Measurements from ENCODE around the gene PIK3R2.
A peak's percentile ranks its signal among the peaks of the same experiment; 100 is the strongest.

PIK3R2 gene

DNA sequence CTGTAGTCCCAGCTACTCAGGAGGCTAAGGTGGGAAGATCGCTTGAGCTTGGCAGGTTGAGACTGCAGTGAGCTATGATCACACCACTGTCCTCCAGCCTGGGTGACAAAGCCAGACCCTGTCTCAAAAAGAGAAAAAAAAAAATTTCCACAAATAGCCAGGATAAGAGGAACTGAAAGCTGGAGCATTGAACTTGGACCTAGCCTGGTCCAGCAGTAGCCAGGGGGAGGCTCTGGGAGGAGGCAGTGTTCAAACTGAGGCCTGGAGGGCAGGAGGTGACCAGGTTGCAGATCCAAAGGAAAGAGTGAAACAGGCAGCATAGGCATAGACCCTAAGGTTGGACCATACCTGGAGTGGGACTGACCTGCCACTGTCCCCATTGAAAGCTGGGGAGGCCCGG lies 26.9 kb upstream of the PIK3R2 start:
- DNase-seq: no peak

DNA sequence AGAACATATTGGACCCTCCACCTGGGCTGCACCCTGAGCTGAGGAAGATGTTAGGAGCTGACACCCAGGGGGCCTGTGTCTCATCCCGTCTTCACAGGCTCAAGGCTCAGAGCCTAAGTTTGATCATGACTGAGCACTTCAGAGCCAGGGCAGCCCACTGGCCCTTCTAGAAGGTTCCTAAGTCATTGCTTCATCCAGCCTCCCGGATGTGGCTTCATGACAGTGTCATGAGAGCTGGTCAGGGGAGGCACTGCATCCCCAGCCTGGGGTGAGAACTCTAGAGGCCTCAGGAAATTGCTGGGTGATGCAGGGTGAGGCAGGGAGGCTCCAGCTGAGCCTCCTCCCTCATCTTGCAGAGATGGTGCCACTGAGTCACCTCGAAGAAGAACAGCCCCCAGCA lies 24.9 kb upstream of the PIK3R2 start:
- DNase-seq: no peak

DNA sequence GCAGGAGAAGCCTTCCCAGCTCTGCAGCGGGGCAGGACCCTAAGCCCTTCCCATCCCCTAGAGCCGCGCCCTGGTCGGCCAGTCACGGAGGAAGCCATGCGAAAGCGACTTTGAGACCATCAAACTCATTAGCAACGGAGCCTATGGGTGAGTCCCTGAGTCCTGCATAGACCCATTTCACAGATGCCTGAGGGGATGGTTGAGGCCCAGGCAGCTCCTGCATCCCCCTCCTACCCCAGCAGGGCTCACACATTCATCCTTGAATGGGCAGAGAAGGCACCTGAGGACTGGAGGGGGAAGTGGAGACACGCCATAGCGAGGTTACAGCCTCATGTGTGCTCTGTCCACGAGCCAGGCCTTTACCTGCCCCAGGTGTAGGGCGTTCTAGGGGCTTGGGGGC lies 24.2 kb upstream of the PIK3R2 start:
- no peak for DNase-seq

DNA sequence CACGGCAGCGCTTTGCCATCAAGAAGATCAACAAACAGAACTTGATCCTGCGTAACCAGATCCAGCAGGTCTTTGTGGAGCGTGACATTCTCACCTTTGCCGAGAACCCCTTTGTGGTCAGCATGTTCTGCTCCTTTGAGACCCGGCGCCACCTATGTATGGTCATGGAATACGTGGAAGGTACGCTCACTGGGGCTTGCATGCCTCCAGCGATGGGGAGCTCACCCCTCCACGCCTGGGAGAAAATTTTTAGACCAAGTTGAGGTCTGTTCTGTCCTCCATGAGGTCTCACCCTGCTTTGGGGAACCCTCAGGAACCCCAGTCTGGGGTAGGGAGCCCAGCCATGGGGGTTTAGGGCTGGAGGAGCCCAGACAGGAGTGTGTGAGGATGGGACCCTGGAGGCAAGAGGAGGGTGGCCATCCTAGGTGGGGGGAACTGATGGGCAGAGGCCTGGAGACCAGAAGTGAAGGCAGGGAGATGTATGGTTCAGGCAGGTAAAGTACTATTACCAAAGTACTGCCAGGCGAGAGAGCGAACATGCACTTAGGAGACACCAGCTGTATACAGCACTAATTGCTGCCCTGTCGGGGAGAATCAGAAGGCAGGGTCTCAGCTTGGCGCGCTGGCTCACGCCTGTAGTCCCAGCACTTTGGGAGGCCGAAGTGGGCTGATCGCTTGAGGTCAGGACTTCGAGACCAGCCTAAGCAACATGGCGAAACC lies 22.3 kb upstream of the PIK3R2 start:
- no peak for DNase-seq

DNA sequence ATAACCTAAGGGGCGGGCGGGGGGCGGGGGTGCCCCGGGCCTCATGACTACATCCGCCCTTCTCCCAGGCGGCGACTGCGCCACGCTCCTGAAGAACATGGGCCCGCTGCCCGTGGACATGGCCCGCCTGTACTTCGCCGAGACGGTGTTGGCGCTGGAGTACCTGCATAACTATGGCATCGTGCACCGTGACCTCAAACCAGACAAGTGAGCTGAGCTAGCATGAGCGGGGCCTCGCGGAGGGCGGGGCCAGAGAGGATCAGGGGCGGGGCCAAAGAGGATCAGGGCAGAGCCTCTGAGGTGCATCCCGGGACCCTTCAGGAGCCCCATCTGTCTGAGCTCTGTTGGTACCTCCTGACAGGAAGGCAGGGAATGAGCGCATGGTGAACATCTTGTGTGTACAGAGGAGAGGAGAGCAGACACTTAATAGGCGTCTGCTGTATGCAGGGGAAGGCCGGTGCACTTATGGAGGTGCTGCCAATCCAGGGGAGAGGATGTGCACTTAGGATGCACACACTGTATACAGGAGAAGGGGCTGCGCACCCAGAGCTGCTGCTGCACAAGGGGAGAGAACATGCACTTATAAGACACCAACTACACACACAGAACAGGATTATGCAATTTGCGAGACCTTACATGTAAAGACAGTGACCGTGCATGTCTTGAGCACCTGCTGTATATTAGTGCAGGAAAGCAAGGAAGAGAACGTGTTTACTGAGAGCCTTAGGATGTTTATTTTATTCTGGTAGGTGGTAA lies 20.9 kb upstream of the PIK3R2 start:
- DNase-seq: no peak

DNA sequence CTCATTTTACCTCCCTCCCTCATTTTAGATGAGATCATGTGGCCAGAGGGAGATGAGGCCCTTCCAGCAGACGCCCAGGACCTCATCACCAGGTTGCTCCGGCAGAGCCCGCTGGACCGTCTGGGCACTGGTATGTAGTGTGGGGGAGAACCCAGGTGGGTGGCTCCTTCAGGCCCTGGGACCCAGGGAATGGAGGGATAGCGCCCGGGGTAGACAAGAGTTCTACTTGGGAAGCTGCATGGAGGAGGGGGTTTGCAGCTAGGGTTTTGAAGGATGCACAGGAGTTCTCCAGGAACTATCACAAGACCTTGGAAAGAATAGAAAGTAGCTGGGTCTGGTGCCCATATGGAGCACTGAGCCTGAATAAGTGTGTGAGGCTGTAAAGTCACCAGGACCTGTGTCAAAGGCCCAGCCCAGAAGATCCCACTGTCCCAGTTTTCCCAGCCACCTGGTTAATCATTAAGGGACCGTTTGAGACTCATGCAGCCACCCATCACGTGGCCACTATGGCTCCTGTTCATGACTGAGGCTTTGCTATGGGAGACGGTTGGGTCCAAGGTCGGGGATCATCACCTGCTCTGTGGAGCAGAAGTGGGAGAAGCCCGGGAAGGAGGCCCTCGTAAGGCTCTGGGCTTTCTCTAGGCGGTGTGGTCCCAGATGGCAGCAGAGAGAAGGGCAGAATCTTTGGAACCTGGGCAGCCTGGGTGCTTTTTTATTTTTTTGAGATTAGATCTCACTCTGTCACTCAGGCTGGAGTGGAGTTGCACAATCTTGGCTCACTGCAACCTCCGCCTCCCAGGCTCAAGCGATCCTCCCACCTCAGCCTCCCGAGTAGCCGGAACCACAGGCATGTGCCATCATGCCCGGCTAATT lies 17.0 kb upstream of the PIK3R2 start:
- DNase-seq: no peak

DNA sequence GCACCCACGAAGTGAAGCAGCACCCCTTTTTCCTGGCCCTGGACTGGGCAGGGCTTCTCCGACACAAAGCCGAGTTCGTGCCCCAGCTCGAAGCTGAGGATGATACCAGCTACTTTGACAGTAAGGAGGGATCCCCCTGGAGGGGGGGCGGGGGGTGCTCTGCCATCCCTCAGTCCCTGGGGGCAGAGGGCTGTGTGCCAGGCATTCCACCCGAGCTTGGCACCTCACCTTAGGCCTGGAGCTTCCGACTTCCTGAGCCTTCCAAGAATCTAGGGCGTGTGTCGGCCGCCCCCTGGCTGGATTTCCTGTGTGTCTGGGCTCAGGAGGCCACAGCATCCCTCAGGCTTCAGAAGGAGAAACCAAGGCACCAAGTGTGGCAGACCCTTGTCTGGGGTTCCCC lies 15.7 kb upstream of the PIK3R2 start:
- no peak for DNase-seq

DNA sequence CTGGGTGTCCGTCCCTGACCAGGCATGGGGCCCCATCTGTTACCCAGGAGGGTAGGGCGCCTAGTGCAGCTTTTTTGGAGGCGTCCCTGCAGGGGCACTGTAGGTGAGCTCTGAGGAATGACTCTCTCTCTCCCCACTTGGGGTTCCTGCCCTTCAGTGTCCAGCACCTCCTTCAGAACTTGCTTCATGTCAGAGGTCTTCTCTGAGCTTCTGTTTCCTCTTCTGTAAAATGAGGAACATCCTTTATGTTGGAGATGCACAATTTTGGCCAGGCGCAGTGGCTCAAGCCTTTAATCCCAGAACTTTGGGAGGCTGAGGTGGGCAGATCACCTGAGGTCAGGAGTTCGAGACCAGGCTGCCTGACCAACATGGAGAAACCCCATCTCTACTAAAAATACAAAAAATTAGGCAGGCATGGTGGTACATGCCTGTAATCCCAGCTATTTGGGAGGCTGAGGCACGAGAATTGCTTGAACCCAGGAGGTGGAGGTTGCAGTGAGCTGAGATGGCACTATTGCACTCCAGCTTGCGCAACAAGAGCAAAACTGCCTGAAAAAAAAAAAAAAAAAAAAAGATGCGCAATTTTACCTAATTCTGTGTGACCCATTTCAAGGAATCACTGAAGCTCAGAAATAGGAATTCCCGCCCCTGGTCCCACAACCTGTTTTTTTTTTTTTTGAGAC lies 15.2 kb upstream of the PIK3R2 start:
- no peak for DNase-seq

DNA sequence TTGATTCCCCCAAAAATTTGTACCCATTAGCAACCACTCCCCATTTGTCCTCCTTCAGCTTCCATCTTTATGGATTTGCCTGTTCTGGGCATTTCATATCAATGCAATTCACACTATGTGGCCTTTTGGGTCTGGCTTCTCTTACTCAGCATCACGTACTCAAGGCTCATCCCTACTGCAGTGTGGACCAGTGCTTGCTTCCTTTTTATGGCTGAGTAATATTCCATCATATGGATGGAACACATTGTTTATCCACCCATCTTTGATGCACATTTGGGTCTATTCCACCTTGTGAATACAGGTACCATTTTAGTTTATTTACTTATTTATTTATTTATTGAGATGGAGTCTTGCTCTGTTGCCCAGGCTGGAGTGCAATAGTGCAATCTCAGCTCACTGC lies 12.5 kb upstream of the PIK3R2 start:
- no peak for DNase-seq

DNA sequence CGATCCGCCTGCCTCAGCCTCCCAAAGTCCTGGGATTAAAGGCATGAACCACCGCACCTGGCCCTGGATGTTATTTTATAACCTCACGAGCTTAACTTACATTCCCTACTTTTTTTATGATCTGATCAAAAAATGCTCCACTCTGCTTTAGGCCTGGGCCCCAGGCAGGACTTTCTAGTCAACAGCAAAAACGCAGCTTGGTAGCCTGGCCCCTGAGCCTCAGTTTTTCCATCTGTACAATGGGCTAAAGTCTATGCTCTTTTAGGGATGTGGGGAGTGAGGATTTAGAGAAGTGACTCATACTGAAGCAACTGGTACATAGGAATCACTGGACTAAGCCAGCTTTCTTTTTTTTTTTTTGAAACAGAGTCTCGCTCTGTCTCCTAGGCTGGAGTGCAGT lies 11.9 kb upstream of the PIK3R2 start:
- DNase-seq: no peak

DNA sequence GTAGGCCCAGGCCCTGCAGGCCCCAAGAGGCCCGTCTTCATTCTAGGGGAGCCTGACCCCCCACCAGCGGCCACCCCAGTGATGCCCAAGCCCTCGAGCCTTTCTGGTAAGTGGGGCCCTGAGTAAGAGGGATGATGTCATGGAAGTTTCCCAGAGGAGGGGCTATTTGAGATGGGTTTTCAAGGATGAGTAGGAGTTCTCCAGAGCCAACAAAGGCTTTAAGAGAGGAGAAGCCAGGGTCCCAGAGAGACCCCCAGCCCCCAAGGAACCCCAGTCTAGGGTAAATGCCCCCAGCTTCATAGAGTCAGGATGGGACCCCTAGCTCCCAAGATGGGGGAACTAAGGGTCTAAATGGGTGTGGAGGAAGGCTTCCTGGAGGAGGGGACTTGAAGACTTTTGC lies 9.1 kb upstream of the PIK3R2 start:
- DNase-seq: no peak

DNA sequence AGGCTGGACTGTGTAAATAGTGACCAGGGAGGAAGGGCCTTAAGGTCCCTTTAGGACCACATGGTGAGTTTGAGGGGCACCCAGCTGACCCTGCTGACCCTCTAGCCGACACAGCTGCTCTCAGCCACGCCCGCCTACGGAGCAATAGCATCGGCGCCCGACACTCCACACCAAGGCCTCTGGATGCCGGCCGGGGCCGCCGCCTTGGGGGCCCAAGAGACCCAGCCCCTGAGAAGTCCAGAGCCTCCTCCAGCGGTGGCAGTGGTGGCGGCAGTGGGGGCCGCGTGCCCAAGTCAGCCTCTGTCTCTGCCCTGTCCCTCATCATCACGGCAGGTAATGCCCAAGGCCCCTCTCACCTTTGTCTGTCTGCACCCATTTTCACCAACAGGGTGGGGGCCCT lies 8.6 kb upstream of the PIK3R2 start:
- DNase-seq: no peak

DNA sequence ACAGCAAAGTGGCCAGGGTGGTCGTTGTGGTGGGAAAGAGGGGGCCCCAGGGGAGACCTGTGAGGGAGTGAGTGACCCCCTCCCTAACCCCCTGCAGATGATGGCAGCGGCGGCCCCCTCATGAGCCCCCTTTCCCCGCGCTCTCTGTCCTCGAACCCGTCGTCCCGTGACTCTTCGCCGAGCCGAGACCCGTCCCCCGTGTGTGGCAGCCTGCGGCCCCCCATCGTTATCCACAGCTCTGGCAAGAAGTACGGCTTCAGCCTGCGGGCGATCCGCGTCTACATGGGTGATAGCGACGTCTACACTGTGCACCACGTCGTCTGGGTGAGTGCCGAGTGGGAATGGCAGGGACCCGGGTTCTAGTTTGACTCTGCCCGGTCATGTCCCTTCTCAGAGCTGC lies 8.1 kb upstream of the PIK3R2 start:
- no peak for DNase-seq

DNA sequence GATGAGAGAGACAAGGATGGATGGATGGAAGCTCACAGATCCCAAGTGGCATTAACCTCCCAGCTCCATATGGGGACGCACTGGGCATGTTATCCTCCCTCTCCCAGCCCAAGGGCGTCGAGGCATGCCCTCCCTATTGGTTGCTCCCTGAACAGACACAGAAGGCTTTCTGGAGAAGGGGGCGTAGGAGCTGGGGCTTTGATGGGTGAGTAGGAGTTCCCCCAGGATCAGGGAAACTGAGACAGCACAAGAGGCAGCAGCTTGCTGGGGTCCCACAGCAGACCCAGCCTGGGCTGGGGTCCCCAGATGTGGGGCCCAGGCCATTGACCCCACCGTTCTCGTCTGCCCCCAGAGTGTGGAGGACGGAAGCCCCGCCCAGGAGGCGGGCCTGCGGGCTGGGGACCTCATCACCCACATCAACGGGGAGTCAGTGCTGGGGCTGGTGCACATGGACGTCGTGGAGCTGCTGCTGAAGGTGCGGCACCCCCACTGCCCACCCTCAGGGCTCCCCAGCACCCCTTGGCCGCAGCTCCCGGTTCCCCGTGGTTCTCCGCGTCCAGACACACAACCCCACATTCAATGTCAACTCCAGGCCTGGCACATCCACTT lies 7.5 kb upstream of the PIK3R2 start:
- no peak for DNase-seq

DNA sequence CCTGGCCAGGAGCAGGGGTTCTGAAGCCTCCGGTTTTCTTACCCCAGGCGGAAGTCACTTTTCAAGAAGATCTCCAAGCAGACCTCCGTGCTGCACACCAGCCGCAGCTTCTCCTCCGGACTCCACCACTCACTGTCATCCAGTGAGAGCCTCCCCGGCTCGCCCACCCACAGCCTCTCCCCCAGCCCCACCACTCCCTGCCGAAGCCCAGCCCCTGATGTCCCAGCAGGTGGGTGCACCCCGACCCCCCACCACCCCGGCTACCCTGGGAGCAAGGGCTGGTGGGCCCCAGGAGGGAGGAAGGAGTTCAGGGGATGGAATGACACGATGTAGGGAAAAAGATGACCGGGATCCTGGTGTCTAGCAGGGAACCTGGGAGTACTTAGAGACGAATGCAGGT lies 5.6 kb upstream of the PIK3R2 start:
- DNase-seq: no peak

DNA sequence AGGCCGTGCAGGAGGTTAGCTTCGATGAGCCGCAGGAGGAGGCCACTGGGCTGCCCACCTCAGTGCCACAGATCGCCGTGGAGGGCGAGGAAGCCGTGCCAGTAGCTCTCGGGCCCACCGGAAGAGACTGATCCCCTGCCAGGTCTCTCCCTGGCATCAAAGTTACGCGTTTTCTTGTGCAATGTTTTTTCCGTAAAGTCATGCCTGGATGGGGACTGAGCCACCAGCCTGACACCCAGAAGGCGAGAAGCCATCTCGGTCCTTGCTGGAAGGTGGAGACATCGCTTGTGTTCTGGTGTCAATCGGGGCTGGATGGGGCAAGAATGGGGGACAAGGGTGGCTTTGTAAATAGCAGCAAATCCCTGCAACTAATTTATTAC lies 3.4 kb upstream of the PIK3R2 start:
- DNase-seq: no peak

DNA sequence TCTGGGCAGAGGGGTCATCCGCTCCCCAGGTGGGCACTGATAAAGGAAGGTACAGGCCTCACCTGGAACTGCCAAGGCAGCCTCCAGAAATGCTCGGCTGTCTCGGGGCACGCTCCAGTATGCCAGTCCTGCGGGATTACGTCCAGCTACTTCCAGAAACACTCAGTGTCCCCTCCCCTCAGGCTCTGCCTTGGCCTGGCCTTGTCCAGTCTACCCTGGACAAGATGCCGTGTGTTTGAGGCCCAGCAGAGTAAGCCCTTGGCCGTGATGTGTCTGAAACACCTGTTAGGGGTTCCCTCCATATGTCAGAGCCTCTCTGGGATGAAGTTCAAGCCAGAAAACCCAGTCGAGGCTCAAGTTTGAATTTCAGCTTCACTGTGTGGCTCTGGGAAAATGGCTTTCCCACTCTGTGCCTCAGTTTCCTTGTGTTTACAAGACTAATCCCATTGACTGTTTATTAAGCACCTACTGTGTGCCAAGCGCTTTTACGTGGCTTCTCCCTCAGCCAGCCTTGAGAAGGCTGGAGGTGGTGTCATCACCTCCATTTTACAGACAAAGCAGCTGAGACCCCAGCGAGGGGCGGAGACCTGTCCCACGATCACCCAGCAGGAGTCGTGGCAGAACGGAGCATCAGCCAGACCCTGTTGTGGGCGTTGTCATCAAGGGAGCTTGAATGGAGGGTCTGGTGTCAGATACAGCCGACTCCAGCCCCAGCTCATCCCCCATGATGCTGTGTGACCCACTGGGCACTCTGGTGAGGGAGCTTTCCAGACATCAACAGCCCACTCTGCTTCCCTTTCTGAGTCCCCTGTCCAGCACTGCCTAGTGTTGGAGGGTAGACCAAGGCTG lies 2.0 kb upstream of the PIK3R2 start:
- DNase-seq: no peak

DNA sequence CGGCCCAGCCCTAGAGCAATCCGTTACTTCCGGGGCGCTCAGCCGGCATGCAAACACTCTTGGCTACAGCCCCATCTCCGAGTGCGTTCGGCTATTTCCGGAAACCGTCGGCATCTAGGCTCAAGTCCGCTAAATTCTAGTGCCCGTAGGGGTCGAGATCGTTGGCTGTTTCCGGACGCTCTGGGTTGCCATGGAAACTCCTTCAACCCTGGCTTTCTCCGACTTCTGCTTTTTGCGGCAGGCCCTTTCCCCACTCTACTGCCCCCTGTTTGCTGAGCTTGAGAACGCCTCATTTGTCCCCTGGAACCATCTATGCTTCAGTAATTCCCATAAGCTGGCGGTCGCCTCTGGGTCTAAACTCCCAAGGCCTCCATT lies 534 bp upstream of the PIK3R2 start:
- DNase-seq: peak; percentile 84

DNA sequence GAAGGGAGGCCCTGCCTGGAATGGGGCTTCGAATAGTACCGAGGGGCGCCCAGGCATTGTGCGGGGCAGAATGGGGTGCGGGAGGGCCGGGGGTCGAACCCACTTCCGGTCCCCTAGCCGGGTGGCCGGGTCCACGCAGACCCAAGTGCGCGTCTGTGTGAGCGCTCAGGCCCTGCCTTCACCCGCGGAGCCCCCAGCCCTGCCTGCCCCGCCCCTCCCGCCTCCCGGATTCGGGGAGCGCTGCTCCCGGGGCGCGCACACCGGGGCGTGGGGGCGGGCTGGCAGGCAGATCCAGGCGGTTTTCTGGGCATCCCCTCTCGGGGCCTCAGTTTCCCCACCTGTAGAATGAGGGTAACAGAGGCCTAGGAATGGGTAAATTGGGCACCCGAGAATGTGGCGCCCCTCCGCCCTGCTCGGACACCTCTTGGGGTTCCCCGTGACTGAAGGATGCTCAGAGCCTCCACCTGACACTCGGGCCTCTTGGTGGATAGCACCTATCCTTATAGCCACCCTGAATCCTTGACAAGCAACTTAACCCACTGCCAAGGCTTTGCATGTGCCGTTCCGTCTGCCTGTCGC lies 682 bp downstream of the PIK3R2 start:
- no peak for DNase-seq

DNA sequence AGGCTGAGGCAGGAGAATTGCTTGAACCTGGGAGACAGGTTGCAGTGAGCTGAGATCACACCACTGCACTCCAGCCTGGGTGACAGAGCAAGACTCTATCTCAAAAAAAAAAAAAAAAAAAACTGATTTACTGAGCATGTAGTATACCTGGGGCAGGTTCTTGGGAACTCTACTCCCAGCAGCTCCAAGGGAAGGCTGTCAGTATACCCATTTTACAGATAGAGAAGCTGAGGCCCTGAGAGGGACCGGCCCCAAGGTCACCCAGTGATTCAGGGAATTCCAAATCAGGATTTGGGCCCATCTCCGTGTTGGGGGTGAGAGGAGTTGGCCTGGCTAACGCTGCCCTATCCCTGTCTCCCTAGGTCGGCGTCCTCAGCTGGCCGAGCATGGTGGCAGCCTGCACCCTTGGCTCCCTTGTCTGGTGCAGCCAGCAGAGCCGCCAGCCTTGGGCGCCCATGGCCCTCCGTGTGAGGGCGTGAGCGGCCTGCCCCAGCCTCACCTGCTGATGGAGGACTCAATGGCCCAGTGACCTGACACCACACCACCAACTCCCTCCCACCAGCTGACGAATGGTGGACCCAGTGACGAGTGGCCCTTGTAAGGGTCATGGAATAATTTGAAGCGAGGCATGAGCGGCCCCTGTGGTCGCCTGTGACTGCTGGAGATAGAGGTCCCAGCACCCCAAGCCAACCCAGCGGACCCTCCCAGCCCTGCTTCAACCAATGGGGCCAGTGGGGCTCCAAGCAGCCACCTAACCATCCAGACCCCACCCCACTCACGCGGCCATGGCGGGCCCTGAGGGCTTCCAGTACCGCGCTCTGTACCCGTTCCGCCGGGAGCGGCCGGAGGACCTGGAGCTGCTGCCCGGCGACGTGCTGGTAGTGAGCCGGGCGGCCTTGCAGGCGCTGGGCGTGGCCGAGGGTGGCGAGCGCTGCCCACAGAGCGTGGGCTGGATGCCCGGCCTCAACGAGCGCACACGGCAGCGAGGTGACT lies 2.4 kb downstream of the PIK3R2 start:
- no peak for DNase-seq
